ENCODE data around the gene MASP1.

Gene MASP1

DNA sequence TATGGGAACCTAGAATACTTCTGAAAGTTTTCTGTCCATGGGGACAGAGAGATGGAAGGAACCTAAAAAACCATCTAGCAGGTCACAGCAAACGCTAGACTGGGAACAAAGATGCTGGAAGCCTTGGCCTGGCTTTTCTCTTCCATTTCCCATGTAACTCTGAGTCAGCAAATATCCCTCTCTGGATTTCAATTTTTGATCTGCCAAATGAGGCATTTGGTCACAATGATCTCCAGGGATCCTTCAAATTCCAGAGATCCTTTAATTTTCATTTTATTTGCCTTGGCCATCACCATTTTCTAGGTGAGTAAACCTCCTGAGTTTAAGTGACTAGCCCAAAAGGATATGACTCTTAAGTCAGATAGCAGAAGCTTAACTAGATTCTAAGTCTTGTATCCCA is 54.6 kb downstream of the MASP1 start:
- no peak for TF ChIP-seq ZFP30 (CRISPR knock-in tag; IDR thresholded peaks at IDR 0.05)
- TF ChIP-seq, protein P1, sequence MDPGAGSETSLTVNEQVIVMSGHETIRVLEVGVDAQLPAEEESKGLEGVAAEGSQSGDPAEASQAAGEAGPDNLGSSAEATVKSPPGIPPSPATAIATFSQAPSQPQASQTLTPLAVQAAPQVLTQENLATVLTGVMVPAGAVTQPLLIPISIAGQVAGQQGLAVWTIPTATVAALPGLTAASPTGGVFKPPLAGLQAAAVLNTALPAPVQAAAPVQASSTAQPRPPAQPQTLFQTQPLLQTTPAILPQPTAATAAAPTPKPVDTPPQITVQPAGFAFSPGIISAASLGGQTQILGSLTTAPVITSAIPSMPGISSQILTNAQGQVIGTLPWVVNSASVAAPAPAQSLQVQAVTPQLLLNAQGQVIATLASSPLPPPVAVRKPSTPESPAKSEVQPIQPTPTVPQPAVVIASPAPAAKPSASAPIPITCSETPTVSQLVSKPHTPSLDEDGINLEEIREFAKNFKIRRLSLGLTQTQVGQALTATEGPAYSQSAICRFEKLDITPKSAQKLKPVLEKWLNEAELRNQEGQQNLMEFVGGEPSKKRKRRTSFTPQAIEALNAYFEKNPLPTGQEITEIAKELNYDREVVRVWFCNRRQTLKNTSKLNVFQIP (CRISPR knock-in tag; IDR thresholded peaks at IDR 0.05; ENCODE audit: borderline replicate concordance, low read depth) = no peak
- TF ChIP-seq TCF4 (CRISPR knock-in tag; IDR thresholded peaks at IDR 0.05; ENCODE audit: borderline replicate concordance) = no peak
- TF ChIP-seq RARB (CRISPR knock-in tag; IDR thresholded peaks at IDR 0.05) = no peak
- no peak for TF ChIP-seq ZC3H10 (CRISPR knock-in tag; IDR thresholded peaks at IDR 0.05)
- TF ChIP-seq, protein P2, sequence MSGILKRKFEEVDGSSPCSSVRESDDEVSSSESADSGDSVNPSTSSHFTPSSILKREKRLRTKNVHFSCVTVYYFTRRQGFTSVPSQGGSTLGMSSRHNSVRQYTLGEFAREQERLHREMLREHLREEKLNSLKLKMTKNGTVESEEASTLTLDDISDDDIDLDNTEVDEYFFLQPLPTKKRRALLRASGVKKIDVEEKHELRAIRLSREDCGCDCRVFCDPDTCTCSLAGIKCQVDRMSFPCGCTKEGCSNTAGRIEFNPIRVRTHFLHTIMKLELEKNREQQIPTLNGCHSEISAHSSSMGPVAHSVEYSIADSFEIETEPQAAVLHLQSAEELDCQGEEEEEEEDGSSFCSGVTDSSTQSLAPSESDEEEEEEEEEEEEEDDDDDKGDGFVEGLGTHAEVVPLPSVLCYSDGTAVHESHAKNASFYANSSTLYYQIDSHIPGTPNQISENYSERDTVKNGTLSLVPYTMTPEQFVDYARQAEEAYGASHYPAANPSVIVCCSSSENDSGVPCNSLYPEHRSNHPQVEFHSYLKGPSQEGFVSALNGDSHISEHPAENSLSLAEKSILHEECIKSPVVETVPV (CRISPR knock-in tag; IDR thresholded peaks at IDR 0.05) = no peak
- TF ChIP-seq, protein P3, sequence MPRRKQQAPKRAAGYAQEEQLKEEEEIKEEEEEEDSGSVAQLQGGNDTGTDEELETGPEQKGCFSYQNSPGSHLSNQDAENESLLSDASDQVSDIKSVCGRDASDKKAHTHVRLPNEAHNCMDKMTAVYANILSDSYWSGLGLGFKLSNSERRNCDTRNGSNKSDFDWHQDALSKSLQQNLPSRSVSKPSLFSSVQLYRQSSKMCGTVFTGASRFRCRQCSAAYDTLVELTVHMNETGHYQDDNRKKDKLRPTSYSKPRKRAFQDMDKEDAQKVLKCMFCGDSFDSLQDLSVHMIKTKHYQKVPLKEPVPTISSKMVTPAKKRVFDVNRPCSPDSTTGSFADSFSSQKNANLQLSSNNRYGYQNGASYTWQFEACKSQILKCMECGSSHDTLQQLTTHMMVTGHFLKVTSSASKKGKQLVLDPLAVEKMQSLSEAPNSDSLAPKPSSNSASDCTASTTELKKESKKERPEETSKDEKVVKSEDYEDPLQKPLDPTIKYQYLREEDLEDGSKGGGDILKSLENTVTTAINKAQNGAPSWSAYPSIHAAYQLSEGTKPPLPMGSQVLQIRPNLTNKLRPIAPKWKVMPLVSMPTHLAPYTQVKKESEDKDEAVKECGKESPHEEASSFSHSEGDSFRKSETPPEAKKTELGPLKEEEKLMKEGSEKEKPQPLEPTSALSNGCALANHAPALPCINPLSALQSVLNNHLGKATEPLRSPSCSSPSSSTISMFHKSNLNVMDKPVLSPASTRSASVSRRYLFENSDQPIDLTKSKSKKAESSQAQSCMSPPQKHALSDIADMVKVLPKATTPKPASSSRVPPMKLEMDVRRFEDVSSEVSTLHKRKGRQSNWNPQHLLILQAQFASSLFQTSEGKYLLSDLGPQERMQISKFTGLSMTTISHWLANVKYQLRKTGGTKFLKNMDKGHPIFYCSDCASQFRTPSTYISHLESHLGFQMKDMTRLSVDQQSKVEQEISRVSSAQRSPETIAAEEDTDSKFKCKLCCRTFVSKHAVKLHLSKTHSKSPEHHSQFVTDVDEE (CRISPR knock-in tag; IDR thresholded peaks at IDR 0.05) = no peak
- no peak for TF ChIP-seq ISL1 (CRISPR knock-in tag; IDR thresholded peaks at IDR 0.05)
- TF ChIP-seq ESRRG (CRISPR knock-in tag; IDR thresholded peaks at IDR 0.05) = no peak
- no peak for TF ChIP-seq ZFP3 (CRISPR knock-in tag; IDR thresholded peaks at IDR 0.05)
- no peak for TF ChIP-seq PPARA (CRISPR knock-in tag; IDR thresholded peaks at IDR 0.05; ENCODE audit: borderline replicate concordance)
- TF ChIP-seq, protein P4, sequence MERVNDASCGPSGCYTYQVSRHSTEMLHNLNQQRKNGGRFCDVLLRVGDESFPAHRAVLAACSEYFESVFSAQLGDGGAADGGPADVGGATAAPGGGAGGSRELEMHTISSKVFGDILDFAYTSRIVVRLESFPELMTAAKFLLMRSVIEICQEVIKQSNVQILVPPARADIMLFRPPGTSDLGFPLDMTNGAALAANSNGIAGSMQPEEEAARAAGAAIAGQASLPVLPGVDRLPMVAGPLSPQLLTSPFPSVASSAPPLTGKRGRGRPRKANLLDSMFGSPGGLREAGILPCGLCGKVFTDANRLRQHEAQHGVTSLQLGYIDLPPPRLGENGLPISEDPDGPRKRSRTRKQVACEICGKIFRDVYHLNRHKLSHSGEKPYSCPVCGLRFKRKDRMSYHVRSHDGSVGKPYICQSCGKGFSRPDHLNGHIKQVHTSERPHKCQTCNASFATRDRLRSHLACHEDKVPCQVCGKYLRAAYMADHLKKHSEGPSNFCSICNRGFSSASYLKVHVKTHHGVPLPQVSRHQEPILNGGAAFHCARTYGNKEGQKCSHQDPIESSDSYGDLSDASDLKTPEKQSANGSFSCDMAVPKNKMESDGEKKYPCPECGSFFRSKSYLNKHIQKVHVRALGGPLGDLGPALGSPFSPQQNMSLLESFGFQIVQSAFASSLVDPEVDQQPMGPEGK (CRISPR knock-in tag; IDR thresholded peaks at IDR 0.05; ENCODE audit: borderline replicate concordance) = no peak
- TF ChIP-seq BACH2 (CRISPR knock-in tag; IDR thresholded peaks at IDR 0.05; ENCODE audit: borderline replicate concordance) = no peak
- TF ChIP-seq CSDC2 (CRISPR knock-in tag; IDR thresholded peaks at IDR 0.05) = no peak
- TF ChIP-seq ZNF8 (CRISPR knock-in tag; IDR thresholded peaks at IDR 0.05) = no peak
- no peak for TF ChIP-seq TOX (CRISPR knock-in tag; IDR thresholded peaks at IDR 0.05; ENCODE audit: borderline replicate concordance)
- TF ChIP-seq ZNF70 (CRISPR knock-in tag; IDR thresholded peaks at IDR 0.05) = no peak
- no peak for ATAC-seq

DNA sequence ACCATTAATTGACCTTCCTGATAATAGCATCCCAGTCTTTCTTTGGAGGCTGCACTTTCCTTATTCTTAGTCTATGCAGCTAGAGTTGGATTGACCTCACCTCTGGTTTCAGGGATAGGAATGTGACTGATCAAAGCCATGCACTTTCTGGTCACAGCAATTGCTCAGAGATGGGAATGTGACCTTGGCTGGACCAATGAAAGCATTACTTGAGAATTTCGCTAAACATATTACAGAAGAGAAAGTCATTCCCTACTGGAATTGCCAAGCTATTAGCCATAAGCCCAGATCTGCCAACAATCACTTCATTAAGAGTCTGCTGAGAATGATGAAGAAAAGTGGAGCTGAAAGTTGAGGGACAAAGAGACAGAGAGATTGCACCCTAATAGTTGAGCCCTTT is 61.5 kb downstream of the MASP1 start:
- no peak for ATAC-seq
- TF ChIP-seq RARB (CRISPR knock-in tag; IDR thresholded peaks at IDR 0.05) = no peak
- TF ChIP-seq, protein P4 (CRISPR knock-in tag; IDR thresholded peaks at IDR 0.05; ENCODE audit: borderline replicate concordance) = no peak
- TF ChIP-seq ZNF70 (CRISPR knock-in tag; IDR thresholded peaks at IDR 0.05) = no peak
- TF ChIP-seq, protein P1 (CRISPR knock-in tag; IDR thresholded peaks at IDR 0.05; ENCODE audit: borderline replicate concordance, low read depth) = no peak
- no peak for TF ChIP-seq ZFP30 (CRISPR knock-in tag; IDR thresholded peaks at IDR 0.05)
- TF ChIP-seq TOX (CRISPR knock-in tag; IDR thresholded peaks at IDR 0.05; ENCODE audit: borderline replicate concordance) = no peak
- TF ChIP-seq ESRRG (CRISPR knock-in tag; IDR thresholded peaks at IDR 0.05) = no peak
- TF ChIP-seq ZFP3 (CRISPR knock-in tag; IDR thresholded peaks at IDR 0.05) = no peak
- no peak for TF ChIP-seq ZNF8 (CRISPR knock-in tag; IDR thresholded peaks at IDR 0.05)
- no peak for TF ChIP-seq GLIS3 (CRISPR knock-in tag; IDR thresholded peaks at IDR 0.05)
- TF ChIP-seq ZC3H10 (CRISPR knock-in tag; IDR thresholded peaks at IDR 0.05) = no peak
- TF ChIP-seq PPARA (CRISPR knock-in tag; IDR thresholded peaks at IDR 0.05; ENCODE audit: borderline replicate concordance) = no peak
- TF ChIP-seq OSR1 (CRISPR knock-in tag; IDR thresholded peaks at IDR 0.05) = no peak
- no peak for TF ChIP-seq TCF4 (CRISPR knock-in tag; IDR thresholded peaks at IDR 0.05; ENCODE audit: borderline replicate concordance)
- TF ChIP-seq, protein P5, sequence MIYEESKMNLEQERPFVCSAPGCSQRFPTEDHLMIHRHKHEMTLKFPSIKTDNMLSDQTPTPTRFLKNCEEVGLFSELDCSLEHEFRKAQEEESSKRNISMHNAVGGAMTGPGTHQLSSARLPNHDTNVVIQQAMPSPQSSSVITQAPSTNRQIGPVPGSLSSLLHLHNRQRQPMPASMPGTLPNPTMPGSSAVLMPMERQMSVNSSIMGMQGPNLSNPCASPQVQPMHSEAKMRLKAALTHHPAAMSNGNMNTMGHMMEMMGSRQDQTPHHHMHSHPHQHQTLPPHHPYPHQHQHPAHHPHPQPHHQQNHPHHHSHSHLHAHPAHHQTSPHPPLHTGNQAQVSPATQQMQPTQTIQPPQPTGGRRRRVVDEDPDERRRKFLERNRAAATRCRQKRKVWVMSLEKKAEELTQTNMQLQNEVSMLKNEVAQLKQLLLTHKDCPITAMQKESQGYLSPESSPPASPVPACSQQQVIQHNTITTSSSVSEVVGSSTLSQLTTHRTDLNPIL (CRISPR knock-in tag; IDR thresholded peaks at IDR 0.05; ENCODE audit: low read depth) = no peak

Data from SK-N-SH treated with all-trans-retinoic acid at 6 μM for 48 hours (cell line).